Measurements from ENCODE around the gene NPEPL1. TPM values are rescaled to one million over a fixed set of nuclear protein-coding genes. Genes with fewer than 3 reads are reported as not detected.

NPEPL1 gene
- total and polyA plus RNA-seq, 2 of the 8 experiments (the other 6 are each of a cell fraction or from before 2014, with no cell fraction given) = 12.4 to 26.8 TPM

GRCh38 chr20:58756450-58756775, 63.8 kb downstream of the NPEPL1 start:
- POLR2A ChIA-PET (ENCODE audit: partially characterized antibody) = no interaction called here
- no peak overlapping the region for H3K4me2 ChIP-seq (ENCODE audit: insufficient read depth in 1 of 2, low read depth in 2 of 2, low read length in 2 of 2)
- 92% methylated on average over 7 of the region's 7 CpGs; no CpG with 5 or more reads in 1 of the 2 experiments for WGBS, 2 experiments (ENCODE audit: extremely low coverage in 1 of 2, insufficient coverage in 1 of 2, insufficient read length in 1 of 2, insufficient replicate concordance in 2 of 2, low coverage in 1 of 2, low lambda C conversion rate in 2 of 2, missing lambda C conversion rate in 1 of 2)

More at GRCh38 chr20:58756450-58756775, 63.8 kb downstream of the NPEPL1 start:
- Histone ChIP-seq H3K23ac (ENCODE audit: insufficient read length) (no peak overlapping the region), H3K4me3 (ENCODE audit: extremely low read depth in 1 of 4, insufficient read depth in 2 of 4, low read depth in 3 of 4, low read length in 4 of 4) (no peak overlapping the region), H4K8ac (ENCODE audit: extremely low read depth, insufficient read depth, low read length) (no peak overlapping the region), H2BK12ac (ENCODE audit: low read depth, low read length) (no peak overlapping the region), H3K23me2 (ENCODE audit: low read depth, low read length) (no peaks in the 10 kb centered on the region), H4K91ac (replicated peaks; ENCODE audit: insufficient read length, low read length) (no peak overlapping the region), H3K79me2 (ENCODE audit: control insufficient read depth in 1 of 2, insufficient read depth in 2 of 2, low read length in 2 of 2) (no peaks in the 10 kb centered on the region), H3K14ac (ENCODE audit: insufficient read length) (no peak overlapping the region), H2BK20ac (ENCODE audit: low read length) (no peak overlapping the region), H3K36me3 (ENCODE audit: control insufficient read depth in 2 of 4, insufficient read depth in 4 of 4, low read length in 3 of 4) (no peaks in the 10 kb centered on the region), H3K27ac (ENCODE audit: low read depth, low read length) (no peak overlapping the region), H2BK120ac (replicated peaks; ENCODE audit: low read depth, low read length) (no peak overlapping the region), H3K27me3 (replicated peaks in 1 of 4; ENCODE audit: control insufficient read depth in 3 of 4, extremely low read depth in 1 of 4, insufficient read depth in 3 of 4, low read length in 3 of 4) (peaks cover 0 to 24% (median 13%) of the 10 kb centered on the region in 4 experiments; a peak in 5 of 7 replicates), H2AK5ac (ENCODE audit: low read depth, low read length) (no peak overlapping the region), H3K4ac (replicated peaks; ENCODE audit: insufficient read length, low read depth, low read length) (no peak overlapping the region), H3K79me1 (ENCODE audit: low read depth, low read length) (no peaks in the 10 kb centered on the region), H3K9ac (replicated peaks in 1 of 4; ENCODE audit: extremely low read depth in 1 of 4, low read depth in 3 of 4, low read length in 3 of 4) (no peak overlapping the region), H3K9me3 (ENCODE audit: insufficient read depth in 2 of 2, low read depth in 1 of 2, low read length in 1 of 2) (no peaks in the 10 kb centered on the region), H2BK5ac (ENCODE audit: low read depth, low read length) (peak overlapping the region; percentile 5; the same call in 1 of the 2 replicates), H4K5ac (ENCODE audit: insufficient read length, low read depth, low read length) (no peak overlapping the region), H3K56ac (replicated peaks; ENCODE audit: insufficient read length, low read depth, low read length) (no peak overlapping the region), H2BK15ac (ENCODE audit: low read length) (no peak overlapping the region), H2AFZ (ENCODE audit: low read length) (no peak overlapping the region), H3K18ac (ENCODE audit: extremely low read depth, low read length) (no peak overlapping the region), H4K20me1 (replicated peaks in 1 of 2; ENCODE audit: control insufficient read depth in 1 of 2, insufficient read depth in 2 of 2, low read length in 2 of 2) (no peaks in the 10 kb centered on the region), H3K4me1 (replicated peaks in 1 of 4; ENCODE audit: control insufficient read depth in 3 of 4, insufficient read depth in 4 of 4, low read length in 3 of 4) (peaks cover 0 to 27% (median 17%) of the 10 kb centered on the region in 4 experiments; a peak in 6 of 7 replicates)
- CTCF ChIA-PET (ENCODE audit: partially characterized antibody) = no interaction called here
- TF ChIP-seq SP2 (IDR thresholded peaks at IDR 0.05; ENCODE audit: low read length) (no peak), MAX (IDR thresholded peaks at IDR 0.05) (no peak), RBBP5 (IDR thresholded peaks at IDR 0.05; ENCODE audit: borderline replicate concordance, low read depth, low read length) (no peak), MAFK (IDR thresholded peaks at IDR 0.05; ENCODE audit: low read depth, low read length) (no peak), YY1 (IDR thresholded peaks at IDR 0.05; ENCODE audit: low read depth, low read length) (no peak)
- no peak for DNase-seq (ENCODE audit: low read depth in 1 of 2, low spot score in 2 of 2)
- no peak for FAIRE-seq

All from H1 (cell line).